OCI-M2 (cell line): ENCODE measurements around the gene CUX1.
"Not testable (repeated sequence)": the region's sequence is repeated elsewhere in the genome, so short reads cannot be mapped to it uniquely, and the experiment has no call there.

Experiments used
- DNase-seq: peaks from one replicate; lab custom pipeline; 2025; ENCODE audit not compliant: unreplicated experiment; lab: John Stamatoyannopoulos, UW

Gene CUX1

GRCh38 chr7:102294589-102294988 is 477.2 kb downstream of the CUX1 start:
- no peak for DNase-seq

- DNase-seq: no peak
Measured at GRCh38 chr7:102295346-102296178, 478.1 kb downstream of the CUX1 start.

GRCh38 chr7:102296179-102296438 is 478.7 kb downstream of the CUX1 start:
- no peak for DNase-seq

- DNase-seq: no peak
Measured at GRCh38 chr7:102296514-102296913, 479.1 kb downstream of the CUX1 start.

- no peak for DNase-seq
Measured at GRCh38 chr7:102297487-102298218, 480.2 kb downstream of the CUX1 start.

GRCh38 chr7:102300643-102301221 is 483.3 kb downstream of the CUX1 start:
- DNase-seq: no peak

- DNase-seq: not testable (repeated sequence)
Measured at GRCh38 chr7:102301367-102301766, 483.9 kb downstream of the CUX1 start.

- DNase-seq: no peak
Measured at GRCh38 chr7:102302025-102302424, 484.6 kb downstream of the CUX1 start.

GRCh38 chr7:102303669-102304422 is 486.4 kb downstream of the CUX1 start:
- no peak for DNase-seq

- no peak for DNase-seq
Measured at GRCh38 chr7:102304668-102305067, 487.2 kb downstream of the CUX1 start.

GRCh38 chr7:102305414-102306268 is 488.2 kb downstream of the CUX1 start:
- DNase-seq: no peak

- DNase-seq: no peak
Measured at GRCh38 chr7:102306916-102307677, 489.7 kb downstream of the CUX1 start.

- no peak for DNase-seq
Measured at GRCh38 chr7:102310414-102310815, 493.0 kb downstream of the CUX1 start.

GRCh38 chr7:102312317-102312716 is 494.9 kb downstream of the CUX1 start:
- DNase-seq: no peak

- DNase-seq: no peak
Measured at GRCh38 chr7:102313997-102314780, 496.8 kb downstream of the CUX1 start.

GRCh38 chr7:102317231-102318059 is 500.0 kb downstream of the CUX1 start:
- no peak for DNase-seq

- DNase-seq: no peak
Measured at GRCh38 chr7:102318482-102318971, 501.1 kb downstream of the CUX1 start.

- DNase-seq: no peak
Measured at GRCh38 chr7:102319671-102320070, 502.2 kb downstream of the CUX1 start.
